Skeletal muscle satellite cell (primary cell): ENCODE measurements around the gene SLC38A5. TPM values are rescaled to one million over a fixed set of nuclear protein-coding genes. Genes with fewer than 3 reads are reported as not detected.
"Not testable (repeated sequence)": the region's sequence is repeated elsewhere in the genome, so short reads cannot be mapped to it uniquely, and the experiment has no call there.

Experiments
- H3K27me3 ChIP-seq: 2 replicates; pipeline ENCODE4 v1.7.0; 2013; ENCODE audit warnings: low read length; ENCODE audit not compliant: control insufficient read depth, insufficient read depth
- H3K36me3 ChIP-seq: 2 replicates; pipeline ENCODE4 v1.7.0; 2013; ENCODE audit warnings: mild to moderate bottlenecking, control low read depth, low read length; ENCODE audit not compliant: insufficient read depth
- H3K4me1 ChIP-seq: 2 replicates; pipeline ENCODE4 v1.7.0; 2013; ENCODE audit warnings: low read length; ENCODE audit not compliant: control insufficient read depth, insufficient read depth
- H3K4me2 ChIP-seq: 2 replicates; pipeline ENCODE4 v1.7.0; 2013; ENCODE audit warnings: mild to moderate bottlenecking, low read length
- H3K4me3 ChIP-seq: 2 replicates; pipeline ENCODE4 v1.7.0; 2013; ENCODE audit warnings: low read length
- H3K9ac ChIP-seq: 2 replicates; pipeline ENCODE4 v1.7.0; 2013; ENCODE audit warnings: mild to moderate bottlenecking, low read depth, low read length, moderate library complexity
- H3K9me3 ChIP-seq: replicated peaks from 2 replicates; pipeline ENCODE4 v1.7.0; 2013; ENCODE audit warnings: mild to moderate bottlenecking, control low read depth, low read length
- small RNA-seq: library from RNA; depleted of rRNA; stranded (forward); fragments of <200 nt; gene quantifications from one replicate; pipeline ENCODE3, GENCODE V24; 2012

Gene SLC38A5

DNA sequence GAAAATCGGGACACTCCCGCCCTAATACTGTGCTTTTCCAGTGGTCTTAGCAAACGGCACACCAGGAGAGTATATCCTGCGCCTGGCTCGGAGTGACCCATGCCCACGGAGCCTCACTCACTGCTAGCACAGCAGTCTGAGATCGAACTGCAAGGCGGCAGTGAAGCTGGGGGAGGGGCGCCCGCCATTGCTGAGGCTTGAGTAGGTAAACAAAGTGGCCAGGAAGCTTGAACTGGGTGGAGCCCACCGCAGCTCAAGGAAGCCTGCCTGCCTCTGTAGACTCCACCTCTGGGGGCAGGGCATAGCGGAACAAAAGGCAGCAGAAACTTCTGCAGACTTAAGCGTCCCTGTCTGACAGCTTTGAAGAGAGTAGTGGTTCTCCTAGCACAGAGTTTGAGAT is 36.3 kb downstream of the SLC38A5 start:
- H3K36me3 ChIP-seq, H3K4me1 ChIP-seq, H3K9ac ChIP-seq, H3K4me3 ChIP-seq, H3K9me3 ChIP-seq, H3K4me2 ChIP-seq, H3K27me3 ChIP-seq: not testable (repeated sequence)

DNA sequence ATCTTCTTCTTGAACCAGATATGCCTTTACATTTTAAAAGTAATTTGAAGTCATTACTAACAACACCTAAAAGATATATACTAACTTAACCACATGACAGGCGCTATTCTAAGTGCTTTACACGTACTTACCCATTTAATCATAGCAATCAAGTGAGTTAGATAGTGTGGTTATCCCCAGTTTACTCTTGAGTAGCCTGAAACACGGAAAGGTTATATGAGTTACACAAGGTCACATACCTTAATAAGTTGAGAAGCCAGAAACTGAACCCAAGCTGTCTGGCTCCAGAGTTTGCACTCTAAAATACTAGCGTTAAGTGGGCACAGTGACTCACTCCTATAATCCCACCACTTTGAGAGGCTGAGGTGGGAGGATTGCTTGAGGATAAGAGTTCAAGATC is 39.9 kb downstream of the SLC38A5 start:
- H3K27me3 ChIP-seq, H3K4me3 ChIP-seq, H3K9ac ChIP-seq, H3K9me3 ChIP-seq, H3K4me2 ChIP-seq, H3K4me1 ChIP-seq, H3K36me3 ChIP-seq: not testable (repeated sequence)

DNA sequence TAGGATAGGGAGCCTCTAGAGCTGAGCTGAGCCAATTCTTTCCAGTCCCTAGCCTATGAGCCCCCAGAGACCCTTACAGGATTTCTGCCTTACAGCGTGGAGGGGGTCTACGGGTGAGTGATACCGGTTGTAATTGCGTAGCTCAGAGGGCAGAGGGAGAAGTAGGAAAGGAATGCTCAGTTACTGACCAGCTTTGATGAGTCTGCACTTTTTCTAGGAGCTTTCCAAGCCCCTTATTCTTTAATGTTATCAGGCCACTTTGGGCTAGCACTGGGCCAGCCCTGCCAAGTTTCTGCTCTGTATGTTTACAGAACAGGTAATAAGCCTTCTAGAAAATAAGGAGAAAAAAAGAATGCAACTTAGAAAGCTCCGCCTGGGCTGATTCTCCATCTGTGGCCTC is 40.5 kb downstream of the SLC38A5 start:
- H3K4me1 ChIP-seq, H3K4me2 ChIP-seq, H3K4me3 ChIP-seq, H3K27me3 ChIP-seq, H3K36me3 ChIP-seq, H3K9ac ChIP-seq, H3K9me3 ChIP-seq: not testable (repeated sequence)

DNA sequence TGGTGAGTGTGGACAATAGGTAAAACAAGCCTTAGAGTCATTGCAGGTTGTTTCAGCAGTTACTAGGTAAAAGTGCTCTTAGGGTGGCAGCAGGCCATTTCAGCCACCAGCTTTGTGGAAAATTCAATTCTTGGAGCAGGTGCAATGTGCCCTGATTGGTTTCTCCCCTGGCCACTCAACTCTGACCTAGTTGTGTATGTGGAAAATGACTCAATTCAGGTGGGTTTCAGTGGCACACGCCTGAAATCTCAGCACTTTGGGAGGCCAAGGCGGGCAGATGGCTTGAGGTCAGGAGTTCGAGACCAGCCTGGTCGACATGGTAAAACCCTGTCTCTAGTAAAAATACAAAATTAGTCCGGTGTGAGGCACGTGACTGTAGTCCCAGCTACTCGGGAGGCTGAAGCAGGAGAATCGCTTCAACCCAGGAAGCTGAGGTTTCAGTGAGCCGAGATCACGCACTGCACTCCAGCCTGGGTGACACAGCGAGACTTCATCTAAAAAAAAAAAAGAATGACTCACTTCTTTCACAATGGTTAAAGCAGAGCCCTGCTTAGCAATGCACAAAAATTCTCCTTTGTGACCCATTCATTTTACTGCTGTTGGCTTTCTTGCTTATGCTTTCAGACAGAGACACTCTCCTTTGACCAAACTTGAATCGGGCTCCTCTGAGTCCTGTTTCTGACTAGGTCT is 42.9 kb downstream of the SLC38A5 start:
- not testable (repeated sequence) for H3K4me2 ChIP-seq, H3K4me3 ChIP-seq, H3K36me3 ChIP-seq, H3K9me3 ChIP-seq, H3K27me3 ChIP-seq, H3K9ac ChIP-seq, H3K4me1 ChIP-seq

DNA sequence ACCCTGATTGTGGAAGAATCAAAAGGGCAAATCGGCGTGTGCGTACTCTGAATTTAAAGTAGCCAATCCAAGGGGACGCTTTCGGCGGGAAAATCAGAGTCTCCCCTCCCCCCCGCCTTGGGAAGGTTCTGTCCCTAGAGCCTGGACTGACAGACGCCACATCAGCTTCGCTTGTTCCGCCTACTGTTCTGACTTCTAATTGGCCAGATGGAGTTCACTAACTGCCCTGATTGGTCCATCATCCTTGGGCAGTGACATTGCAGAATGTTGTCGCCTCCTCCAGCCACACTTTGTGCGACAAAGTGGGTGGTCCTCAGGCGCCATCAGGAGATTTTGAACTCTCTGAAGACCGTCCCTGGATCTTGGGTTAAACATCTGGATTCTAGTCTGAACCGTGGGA is 58.2 kb downstream of the SLC38A5 start, which contains the start of gene SSX4B:
TSS of gene SSX4B (minus strand) at position 101 of the 400 bp plus-strand sequence. CDS start 588 bp downstream, outside the sequence.
- not testable (repeated sequence) for H3K4me2 ChIP-seq, H3K27me3 ChIP-seq, H3K9me3 ChIP-seq, H3K9ac ChIP-seq, H3K4me1 ChIP-seq, H3K36me3 ChIP-seq, H3K4me3 ChIP-seq

Small RNA genes within 50 kb of the gene (small RNA-seq; reads per million reads assigned to genes)
- gene AL606490.4: not detected
